ENCODE results near the gene RIMS4.

RIMS4 gene

DNA sequence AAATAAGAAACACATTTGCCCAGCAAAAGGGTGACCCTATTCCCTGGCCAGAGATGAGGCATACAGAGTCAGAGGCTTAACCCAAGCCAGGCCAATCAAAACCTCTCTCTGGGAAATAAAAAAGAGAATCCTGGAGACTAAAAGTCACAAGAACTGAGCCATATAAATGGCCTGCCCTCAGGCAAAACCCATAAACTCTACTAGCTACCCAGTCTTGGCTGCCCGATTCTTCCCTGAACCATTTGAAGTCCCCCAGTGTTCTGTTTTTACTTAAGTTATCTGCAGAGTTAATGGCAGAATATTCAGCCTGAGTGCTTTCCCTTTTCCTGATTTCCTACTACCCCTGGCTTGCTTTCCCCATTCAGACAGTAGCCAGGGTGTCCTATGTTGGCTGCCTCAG, 50.8 kb downstream of the RIMS4 start:
- no peak for DNase-seq

DNA sequence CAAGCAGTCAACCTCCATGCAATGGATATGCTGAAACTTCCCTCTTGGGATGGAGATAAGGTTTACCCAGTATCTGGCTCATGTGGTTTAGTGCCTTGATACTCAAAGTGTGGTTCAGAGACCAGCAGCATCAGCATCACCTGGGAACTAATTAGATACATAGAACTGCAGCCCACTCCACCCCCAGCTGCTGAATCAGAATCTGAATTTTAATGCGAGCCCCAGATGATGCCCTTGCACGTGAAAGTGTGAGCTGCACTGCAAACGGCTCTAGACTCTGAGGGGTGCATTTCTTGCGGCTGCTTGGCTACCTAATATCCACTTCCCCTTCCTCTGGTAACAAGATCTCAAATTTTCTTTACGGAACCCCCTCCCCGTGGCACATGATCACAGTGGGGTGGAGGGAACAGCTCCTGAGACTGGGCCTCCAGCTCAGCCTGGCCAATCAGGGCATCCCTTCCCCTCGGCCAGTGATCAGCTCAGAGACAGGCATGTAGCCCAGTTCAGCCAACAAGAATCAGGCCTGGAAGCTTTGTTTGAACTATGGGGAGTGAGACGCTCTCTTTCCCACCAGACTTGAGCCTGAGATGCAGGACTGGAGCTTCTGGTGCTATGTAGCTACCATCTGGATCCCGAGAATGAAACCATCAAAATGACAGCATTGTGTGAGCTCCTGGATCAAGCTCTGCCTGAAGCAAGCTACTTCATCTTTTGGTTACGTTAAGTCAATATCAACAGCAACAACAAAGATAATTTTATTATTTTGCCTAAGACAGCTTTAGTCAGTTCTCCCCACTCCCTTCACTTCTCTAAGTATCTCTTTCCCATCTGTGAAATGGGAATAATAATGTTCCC, 51.9 kb downstream of the RIMS4 start:
- DNase-seq = no peak

DNA sequence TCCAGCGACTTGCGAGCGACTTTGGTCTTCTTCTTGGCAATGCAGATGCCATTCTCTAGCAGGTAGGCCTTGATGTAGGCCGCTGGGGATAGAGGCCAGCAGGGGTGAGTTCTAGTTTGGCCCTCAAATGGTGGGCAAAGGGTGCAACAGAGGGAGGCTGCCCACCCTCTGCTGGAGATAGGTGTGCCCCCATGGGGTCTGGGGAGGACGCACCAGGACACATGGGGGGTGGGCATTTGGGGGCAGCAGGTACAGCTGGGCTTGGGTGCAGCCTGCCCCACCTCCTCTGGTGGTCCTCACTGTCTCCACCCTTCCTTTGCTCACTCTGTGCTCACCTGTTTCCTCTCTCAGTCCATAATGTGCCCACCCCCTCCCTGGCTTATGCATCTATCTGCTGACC, 53.4 kb downstream of the RIMS4 start:
- no peak for DNase-seq

DNA sequence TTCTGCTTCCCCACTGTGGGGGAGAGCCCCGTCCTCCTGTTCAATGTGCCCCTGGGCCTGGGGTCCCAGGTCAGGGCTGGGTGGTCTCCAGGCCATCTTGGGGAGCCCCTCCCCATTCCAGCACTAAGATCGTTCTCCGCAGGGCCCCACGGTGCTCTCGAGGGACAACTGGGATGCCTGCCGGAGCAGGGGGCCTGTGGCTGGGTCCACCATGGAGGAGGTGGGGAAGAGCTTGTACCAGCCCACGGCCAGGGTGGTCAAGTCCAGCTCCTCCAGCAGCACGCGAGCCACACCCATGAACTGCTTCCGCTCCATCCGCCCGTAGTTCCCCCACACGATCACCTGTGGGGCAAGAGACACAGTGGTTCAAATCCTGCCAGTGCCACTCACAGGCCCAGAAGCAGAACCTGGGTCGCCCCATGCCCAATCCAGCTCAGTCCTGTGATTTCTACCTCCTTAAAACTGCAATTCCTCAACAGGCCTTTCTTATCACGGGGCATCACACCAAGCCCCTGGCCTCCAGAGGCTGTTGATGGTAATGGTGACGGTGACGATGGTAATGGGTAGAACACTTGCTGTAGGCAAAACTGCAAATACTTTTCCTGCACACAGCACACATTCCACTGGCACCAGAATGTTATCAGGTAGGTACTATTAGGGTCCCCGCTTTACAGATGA, 54.2 kb downstream of the RIMS4 start:
- DNase-seq = no peak

DNA sequence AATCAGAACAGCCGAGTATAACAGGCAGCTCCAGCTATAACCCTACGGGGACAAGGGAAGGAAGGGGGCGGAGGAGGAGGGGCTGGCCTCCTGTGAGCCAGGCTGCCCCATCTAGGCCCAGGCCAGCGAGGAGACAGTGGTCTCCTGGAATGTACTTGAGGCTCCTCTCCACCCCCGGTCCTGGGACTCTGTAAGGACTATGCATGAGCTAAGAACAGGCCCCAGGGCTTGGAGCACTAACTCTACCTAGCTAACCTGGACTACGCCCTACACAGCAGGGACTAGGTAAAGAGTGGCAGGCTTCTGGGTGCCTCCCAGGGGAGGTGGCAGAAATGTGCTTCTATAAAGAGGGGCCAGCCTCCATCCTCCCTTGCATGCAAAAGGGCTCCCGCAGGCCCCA, 55.8 kb downstream of the RIMS4 start:
- no peak for DNase-seq

DNA sequence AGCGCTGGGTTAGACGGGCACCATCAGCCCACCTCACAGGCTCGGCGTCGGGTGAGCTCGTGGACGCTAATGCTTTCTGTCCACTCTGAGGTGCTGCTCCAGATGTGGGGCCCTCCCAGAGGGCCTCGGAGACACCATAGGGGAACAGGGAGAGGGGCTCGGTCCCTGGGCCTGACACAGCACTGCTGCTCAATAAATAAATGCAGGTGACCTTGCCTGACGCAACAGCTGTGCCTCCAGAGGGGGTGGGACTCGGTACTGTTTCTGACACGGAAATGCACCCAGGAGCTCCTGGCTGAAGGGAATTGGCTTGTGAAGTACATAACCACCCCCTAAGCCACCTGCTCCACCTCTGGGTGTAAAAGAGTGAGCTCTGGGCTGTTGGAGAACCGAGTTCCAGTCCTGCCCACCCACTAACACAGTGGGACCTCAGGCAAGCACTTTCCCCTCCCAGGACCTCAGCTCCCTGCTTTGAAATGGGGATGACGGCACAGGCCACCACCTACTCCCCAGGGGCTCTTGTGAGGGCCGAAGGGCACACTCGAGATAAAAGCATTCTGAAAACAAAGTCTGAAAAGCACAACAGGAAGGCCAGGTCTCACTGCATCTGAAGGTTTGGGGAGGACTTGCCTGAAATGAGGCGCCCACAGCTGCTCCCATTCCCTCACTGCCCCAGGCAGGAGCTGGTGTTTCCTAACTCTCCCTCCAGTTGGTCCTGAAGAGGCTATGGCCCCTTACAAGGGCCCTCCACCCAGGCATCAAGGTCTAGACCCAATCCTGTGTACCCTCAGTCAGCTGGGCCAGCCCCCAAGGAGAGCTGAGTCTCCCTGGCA, 58.0 kb downstream of the RIMS4 start:
- DNase-seq = no peak

DNA sequence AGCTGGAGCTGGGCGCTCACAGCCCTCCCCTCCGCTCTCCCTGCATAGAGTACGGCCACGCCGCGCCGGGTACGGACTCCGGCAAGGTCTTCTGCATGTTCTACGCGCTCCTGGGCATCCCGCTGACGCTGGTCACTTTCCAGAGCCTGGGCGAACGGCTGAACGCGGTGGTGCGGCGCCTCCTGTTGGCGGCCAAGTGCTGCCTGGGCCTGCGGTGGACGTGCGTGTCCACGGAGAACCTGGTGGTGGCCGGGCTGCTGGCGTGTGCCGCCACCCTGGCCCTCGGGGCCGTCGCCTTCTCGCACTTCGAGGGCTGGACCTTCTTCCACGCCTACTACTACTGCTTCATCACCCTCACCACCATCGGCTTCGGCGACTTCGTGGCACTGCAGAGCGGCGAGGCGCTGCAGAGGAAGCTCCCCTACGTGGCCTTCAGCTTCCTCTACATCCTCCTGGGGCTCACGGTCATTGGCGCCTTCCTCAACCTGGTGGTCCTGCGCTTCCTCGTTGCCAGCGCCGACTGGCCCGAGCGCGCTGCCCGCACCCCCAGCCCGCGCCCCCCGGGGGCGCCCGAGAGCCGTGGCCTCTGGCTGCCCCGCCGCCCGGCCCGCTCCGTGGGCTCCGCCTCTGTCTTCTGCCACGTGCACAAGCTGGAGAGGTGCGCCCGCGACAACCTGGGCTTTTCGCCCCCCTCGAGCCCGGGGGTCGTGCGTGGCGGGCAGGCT, 60.1 kb downstream of the RIMS4 start:
- peak; percentile 17 for DNase-seq

DNA sequence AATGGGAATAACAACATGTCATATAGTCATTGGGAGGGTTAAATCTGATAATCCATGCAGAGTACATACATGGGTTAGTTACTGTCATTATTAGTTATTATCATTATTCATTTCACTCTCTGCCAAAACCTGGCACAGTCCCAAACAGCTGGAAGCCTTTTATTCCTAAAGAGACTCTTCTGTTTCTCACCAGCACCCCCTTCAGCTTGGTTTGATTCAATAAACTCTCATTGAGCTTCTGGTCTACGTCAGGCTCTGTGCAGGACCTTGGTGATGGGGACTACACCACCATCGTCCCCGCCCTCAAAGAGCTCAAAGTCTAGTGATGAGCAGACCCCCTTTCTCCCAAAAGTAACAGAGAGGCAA, 62.4 kb downstream of the RIMS4 start:
- DNase-seq = no peak

DNA sequence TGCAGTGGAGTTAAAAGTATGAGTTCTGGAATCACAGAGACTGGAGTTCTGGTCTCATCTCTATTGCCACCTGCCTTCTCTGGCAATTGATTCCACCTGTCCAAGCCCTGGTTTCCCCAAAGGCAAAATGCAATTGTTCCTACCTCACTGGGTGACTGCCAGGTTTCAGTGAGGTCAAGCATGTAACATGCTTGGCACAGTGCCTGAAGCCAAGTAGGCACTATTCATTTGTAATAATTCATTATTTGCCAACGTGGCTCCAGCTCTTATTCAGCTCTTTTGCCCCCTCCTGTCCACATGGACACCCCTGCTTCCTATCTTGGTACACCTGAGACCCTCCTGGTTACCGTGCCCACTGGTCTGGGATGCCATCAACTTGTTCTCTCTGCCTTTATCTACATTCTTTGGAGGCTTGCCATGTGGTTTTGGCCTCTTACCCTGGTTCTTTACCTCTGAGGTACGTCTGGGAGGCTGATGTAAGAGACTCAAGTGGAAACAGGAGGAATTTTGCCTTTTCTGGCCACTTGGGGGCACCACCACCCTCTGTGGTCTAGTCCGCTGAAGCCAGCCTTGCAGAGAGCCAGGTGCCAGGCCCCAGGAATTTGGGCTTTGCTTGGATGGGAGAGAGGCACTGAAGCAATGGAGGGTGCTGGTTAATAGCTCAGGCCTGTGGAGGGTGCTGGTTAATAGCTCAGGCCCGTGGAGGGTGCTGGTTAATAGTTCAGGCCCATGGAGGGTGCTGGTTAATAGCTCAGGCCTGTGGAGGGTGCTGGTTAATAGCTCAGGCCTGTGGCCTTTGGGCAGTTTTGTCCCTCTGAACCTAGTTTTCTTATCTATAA, 63.0 kb downstream of the RIMS4 start:
- peak; percentile 68 for DNase-seq

DNA sequence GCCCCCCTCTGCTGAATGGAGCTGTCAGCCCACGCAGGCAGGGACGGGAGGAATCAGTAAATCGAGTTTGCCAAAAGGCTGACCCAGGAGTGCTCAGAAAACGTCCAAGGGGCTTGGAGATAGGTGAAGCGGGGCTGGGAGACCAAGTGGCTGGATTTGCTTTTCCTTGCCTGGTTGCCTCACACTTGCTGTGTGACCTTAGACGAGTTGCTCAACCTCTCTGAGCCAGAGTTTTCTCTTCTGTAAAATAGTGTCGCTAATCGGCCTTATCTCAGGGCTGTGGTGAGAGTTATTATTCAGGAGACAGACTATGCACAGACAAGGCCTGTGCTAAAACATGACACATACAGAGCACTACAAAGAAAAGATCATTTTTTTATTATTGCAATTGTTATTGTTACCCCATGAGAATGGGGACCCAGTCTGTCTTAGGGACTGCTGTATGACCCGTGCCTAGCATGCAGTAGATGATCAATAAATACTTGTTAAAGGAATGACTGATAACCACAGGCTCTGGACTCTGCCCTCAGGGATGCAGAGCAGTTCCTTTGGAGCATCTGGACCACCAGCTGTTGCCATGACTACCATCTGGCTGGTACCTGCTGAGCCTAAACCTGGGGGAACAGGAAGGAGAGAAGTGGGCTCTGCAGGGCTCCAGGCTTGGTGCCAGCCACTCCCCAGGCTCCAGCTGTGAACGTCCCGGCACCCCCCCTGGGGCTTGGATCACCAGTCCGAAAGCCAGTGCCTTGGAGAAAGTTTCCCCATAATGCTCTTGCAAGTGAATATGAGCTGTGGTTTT, 63.8 kb downstream of the RIMS4 start:
- DNase-seq = no peak

DNA sequence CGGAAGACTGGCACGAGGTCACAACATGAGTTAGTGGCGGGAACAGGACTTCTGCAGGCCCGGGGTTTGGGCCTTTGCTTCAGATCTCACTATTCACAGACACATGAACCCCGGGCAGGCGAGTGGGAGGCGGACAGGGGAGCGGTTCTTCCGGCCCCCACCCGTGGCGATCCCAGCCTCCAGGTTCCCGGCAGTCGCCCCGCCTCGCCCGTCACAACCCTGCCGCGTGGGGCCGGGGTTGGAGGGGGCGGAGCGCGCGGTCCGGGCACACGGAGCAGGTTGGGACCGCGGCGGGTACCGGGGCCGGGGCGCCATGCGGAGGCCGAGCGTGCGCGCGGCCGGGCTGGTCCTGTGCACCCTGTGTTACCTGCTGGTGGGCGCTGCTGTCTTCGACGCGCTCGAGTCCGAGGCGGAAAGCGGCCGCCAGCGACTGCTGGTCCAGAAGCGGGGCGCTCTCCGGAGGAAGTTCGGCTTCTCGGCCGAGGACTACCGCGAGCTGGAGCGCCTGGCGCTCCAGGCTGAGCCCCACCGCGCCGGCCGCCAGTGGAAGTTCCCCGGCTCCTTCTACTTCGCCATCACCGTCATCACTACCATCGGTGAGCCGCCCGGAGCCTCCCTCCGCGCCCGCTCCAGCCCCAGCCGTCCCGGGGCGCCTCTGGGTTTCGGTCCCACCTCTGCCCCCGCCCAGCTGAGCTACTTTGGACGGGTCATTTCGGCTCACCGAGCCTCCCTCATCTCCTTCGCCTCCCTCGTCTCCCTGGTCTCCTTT, 64.6 kb downstream of the RIMS4 start, which contains the start of gene KCNK15:
TSS of gene KCNK15 (plus strand) at position 268 of the 769 bp plus-strand sequence. CDS start at position 314, 46 bp downstream.
- peak; percentile 62 for DNase-seq

DNA sequence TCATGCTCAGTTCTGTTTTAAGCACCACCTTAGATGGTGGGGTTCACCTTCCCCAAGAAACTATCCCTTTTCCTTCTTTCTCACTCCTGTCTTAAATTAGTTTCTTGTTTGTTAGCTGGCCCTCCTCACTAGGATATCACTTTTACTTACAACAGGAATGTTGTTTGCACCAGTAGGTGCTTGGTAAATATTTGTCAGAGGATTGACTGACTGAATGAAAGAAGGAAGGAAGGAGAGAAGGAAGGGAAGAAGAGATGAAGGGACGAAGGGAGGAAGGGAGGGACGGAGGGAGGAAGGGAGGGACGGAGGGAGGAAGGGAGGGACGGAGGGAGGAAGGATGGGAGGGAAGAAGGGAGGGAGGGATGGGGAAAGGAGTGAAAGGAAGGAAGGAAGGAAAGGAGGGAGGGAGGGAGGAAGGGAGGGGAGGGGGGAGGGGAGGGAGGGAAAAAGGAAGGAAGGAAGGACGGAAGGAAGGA, 65.2 kb downstream of the RIMS4 start:
- DNase-seq = no peak

DNA sequence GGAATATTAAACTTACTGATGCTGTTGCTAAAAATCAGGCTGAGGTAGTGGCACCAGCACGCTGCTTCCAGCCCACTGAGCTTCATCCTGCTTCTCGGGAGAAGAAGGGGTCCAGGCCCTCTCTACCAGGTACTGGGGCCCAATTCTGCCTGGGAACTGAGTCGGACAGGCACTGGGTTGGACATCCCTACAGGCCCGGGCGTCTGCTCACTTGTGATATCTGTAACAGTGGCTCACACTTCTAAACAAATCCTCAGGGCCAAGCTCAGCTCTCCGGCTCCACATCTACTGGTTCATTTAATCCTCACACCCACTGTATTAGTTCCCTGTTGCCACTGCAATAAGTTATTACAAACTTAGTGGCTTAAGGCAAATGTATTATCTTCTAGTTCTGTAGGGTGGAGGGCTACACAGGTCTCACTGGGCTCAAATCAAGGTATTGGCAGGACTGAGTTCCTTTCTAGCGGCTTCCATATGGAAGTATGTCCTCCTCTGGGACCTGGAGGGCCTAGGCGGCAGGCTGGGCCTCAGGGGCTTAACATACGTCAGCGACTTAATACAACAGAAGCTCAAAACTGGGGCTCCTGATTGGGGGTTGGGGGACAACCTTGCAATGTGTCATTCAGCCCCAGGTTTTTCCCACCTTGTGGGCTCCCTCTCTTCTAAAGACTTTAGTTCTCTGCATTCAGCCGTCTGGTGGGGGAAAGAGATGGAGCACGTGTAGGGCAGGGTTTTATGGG, 66.3 kb downstream of the RIMS4 start:
- no peak for DNase-seq

DNA sequence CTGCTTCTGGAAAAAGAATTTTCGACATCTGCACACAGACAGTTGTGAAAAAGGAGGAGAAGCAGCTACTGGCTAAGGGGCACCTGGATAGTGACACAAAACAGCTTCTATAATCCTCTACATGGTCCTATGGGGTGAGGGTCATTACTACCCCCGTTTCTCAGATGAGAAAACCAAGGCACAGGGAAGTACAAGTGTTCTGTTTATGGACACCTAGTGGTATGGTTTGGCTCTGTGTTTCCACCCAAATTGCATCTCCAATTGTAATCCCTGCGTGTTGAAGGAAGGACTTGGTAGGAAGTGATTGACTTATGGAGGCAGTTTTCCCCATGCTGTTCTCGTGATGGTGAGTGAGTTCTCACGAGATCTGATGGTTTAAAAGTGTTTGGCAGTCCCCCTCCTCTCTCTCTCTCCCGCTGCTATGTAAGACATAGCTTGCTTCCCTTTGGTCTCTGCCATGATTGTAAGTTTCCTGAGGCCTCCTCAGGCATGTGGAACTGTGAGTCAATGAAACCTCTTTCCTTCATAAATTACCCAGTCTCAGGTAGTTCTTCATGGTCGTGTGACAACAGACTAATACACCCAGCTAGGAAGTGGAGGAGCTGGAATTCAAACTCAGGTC, 67.2 kb downstream of the RIMS4 start:
- DNase-seq = no peak

DNA sequence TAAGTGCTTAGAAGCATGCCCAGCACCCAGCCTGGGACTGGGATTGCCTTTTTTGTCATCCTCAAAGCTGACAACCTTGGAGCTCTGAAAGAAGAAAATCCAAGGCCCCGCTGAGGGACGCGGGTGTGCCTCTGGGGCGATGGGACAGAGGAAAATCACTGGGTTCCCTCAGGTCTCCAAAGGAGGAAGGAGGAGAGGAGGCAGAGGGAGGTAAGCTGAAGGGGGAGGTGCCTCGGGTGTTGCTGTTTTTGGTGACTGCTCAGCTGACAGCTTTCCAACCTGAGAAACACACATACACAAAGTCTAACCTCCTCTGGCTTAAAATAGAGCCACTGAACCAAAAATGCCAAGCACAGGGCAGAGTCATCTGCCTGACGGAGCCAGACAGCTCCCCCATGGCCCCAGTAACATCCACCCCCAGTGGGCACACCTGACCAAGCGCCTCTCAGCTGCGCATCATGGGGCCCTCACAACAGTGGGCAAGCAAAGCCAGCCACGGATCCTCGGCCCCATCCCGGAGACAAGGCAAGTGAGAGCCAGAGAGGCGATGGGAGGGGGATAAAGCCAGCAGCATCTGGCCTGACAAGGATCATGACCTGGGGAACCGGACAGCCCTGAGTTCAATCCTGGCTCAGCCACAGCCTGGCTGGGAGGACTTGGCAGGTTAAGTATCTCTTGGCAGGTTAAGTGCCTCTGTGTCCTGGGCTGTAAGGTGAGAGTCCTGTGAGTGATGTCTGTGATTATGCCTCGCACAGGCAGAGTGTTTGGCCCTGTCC, 67.9 kb downstream of the RIMS4 start:
- DNase-seq = no peak

DNA sequence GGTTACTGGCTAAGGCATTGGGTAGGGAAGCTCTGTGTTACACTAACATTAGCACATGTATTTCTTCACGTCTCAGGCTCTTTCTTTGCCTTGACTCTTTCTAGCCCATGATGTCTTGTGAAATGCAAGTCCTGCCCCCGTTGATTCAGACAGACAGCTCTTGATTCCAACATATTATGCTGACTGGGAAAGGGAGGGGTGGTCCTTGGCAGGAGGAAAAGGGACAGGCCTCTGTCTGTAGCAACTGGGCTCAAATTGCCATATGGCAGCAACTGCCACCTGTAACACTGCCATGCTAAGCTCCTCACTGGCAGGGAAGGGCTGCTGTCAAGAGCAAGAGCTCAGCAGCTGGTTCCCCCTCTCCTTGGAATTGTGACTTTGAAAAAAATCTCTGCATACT, 70.4 kb downstream of the RIMS4 start:
- DNase-seq = no peak

DNA sequence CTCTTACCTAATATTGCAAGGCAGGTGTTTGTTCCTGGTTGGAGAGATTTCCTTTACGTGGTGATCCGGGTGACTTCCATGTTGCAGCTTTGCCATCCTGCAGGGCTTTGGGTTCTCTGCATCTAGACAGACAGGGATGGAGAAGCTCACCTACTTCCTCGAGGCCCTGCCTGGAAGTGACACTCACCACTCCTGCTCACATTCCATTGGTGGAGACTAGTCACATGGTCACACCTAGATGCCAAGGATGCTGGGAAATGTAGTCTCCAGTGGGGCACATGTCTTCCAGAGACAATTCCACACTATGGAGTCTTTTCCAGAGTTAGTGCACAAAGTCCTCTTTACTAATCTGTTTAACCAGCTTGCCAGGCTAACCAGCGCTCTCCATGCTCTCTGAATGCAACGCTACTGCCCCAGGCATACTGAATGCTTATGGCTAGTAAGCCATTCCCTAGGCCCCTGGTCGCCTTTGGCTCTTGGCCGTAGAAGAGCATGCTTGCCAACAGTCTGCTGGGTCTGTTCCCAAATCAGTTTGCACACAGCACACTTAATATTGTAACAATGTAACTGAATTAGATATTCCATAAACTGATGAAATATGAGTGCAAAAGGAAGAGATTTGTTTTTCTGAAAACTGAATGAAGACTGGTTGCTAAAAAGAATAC, 71.4 kb downstream of the RIMS4 start:
- DNase-seq = peak; percentile 23
